CD4-positive, alpha-beta T cell treated with Interleukin-17A for 1 hour (primary cell): Measurements from ENCODE around the gene RHOBTB1.

Experiments
- DNase-seq: peaks from one replicate; pipeline ENCODE4 v3.0.0-alpha.2; 2020

The RHOBTB1 gene

DNA sequence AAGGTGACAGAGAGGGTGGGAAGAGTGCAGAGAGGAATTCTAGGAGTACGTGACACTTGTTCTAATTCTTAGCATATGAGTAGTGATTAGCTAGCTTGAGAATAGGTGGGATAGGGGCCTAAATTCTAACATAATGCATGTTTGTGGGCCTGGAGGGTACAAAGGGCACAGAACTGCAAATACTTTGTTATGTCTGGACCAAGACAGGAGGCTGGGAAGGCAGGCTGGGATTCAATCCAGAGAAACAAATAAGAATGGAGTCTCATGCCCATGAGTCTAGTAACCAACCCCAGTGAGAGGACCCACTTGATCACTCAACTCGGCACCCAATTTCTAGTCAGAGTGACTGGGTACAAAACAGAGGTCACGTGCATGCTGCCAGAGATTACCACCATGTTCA, 40.9 kb downstream of the RHOBTB1 start:
- no peak for DNase-seq

DNA sequence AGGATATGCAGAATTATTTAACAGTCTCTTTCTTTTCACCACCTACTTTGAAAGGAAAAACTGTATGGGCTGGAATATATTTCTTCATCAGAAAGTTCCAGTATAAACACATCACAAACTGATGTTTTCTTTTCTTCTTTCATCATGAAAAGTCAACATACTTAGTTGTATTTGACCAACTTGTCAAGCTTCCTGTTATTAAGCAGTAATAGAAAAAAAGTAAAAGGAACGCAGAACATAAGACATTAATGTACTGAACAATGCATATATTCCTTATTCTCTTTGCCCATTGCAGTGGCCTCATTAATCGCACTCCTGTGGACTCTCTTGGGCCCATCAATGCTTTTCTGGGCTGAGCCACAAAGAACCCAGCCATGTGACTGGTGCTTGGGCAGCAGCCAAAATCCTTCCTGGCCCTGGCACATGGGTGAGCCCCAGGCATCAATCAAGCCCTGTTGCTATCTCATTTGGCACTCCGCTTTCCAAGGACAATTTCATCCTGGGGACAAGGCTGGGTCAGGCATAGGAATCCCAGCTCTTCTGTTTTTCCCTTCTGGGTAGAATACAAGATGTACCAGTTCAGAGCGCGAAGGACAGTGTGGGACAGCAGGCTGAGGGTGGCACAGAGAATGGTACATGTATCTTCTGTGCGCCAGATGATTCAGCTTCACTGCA, 42.3 kb downstream of the RHOBTB1 start:
- DNase-seq: no peak

DNA sequence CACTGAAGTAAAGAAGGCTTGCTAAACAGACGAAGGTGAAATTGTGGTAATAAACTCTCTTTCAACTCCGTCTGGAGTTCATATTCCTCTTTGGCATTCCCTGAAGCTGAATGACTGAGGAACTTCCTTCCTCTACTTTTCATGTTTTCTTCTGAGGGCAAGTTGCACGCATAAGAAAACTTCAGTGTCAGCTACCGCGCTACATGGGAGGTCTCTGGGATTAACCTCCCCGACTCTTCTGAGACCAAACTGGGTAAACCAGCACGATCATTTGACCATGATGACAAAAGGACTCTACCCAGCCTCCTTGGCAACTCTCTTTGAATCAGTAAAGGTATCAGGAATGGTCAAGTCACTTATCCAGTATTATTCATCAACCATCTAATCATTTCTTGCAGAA, 44.7 kb downstream of the RHOBTB1 start:
- no peak for DNase-seq

DNA sequence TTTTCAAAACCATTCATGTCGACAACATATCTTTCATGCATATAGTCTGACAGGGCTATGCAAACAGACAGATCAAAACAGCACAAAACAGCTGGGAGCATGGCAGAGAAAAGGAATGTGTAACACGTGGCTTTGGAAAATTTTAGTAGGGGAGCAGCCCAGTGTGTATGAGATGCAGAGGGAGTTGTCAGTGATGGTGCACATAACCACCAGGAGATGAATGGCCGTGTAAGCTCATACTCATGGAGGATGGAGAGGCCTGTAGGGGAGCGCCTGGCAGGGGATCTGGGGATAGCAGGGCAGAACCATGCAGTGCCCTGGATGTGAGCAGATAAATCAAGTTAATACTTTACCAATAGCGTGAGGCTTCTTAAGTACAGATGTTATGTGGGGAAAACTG, 45.7 kb downstream of the RHOBTB1 start:
- no peak for DNase-seq

DNA sequence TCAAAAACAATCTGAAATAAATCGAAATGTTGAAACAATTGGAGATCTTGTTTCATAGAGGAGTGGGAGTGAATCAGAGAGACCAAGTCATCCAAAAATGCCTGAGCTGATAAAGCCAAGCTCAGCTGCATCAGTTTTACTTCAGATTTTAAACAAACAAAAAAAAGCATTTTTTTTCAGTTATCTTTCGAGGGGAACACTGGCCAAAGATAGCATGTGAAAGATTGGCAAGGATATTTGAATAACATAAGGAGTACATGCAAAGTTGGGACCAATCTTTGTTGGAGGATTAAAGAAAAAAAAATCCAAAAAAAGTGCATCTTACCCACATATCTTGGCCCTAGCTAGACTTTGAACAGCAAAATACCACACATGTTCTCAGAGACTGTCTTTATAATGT, 47.2 kb downstream of the RHOBTB1 start:
- DNase-seq: no peak

GRCh38 chr10:60896033-60896432, 48.0 kb downstream of the RHOBTB1 start:
- no peak for DNase-seq

GRCh38 chr10:60894786-60895185, 49.2 kb downstream of the RHOBTB1 start:
- DNase-seq: no peak

DNA sequence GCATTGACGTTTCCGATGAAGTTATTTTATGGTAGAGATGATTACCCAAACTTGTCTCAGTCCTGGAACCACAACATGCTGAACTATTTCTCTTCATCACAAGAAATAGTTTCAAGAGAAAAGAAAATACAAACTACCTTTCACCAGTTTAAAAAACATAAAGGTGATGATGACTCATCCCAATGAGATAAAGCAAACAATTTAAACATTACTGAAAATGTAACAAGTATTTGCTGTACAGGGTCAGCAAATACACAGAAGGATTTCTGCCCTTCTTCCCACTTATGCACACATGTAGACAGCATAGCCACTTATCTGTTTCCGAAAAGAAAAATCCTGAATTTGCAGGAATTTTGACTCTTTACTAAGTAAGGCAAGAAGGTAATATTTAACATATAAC, 50.8 kb downstream of the RHOBTB1 start:
- DNase-seq: no peak

- no peak for DNase-seq
Measured at GRCh38 chr10:60892571-60892970, 51.4 kb downstream of the RHOBTB1 start.

GRCh38 chr10:60890811-60891210, 53.2 kb downstream of the RHOBTB1 start:
- no peak for DNase-seq

DNA sequence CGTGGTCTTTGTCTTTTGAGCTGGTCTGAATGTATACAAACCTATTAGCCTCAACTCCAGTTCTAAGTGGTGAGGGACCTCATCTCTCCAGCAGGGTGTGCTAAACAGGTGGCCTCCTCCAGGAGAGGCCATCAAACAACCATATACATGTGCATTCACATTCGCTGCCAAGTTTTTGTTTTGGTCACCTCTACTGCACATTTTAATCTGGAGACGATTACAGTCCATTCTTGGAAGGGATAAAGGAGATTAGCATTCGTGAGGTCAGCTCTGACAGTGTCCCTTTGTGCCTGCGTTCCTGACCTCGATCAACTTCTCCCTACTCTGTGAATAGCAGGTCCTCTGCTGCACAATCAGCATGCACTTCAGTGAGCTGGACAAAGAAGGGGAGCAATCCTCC, 60.8 kb downstream of the RHOBTB1 start:
- no peak for DNase-seq

- no peak for DNase-seq
Measured at GRCh38 chr10:60878224-60878623, 65.8 kb downstream of the RHOBTB1 start.

DNA sequence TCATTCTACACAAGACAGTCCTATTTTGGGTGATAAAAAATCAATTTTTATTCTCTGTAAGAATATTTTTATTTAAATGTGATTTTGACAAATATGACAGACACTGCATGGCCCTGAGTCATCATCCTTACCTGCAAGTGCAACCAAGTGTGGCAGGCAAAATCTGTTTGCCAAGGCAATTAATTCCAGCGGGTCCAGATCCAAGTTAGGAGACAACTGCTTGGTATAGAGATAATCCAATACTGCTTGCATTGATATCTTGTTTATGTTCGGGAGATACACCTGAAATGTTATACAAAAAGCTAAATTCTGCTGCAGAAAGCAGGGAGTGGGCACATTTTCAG, 66.2 kb downstream of the RHOBTB1 start:
- no peak for DNase-seq

- DNase-seq: no peak
Measured at GRCh38 chr10:60877061-60877776, 66.8 kb downstream of the RHOBTB1 start.

DNA sequence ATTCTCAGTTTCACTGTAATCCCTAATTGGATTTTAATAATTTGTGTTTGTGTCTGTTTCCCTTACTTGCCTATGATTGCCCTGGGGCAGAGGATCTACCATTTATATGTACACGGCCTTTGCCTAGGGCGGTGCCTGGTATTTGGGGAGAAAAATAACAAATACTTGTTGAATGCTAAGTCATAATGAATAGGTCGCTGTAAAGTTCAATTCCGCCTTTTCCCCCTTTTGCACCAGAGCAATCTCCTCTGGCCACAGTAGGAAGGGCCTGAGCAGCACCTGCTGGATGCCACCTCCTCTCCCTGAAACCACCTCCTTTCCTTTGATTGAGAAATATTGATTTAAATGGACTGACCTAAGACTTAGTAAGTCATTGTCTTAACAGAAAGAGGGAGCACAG, 70.2 kb downstream of the RHOBTB1 start:
- no peak for DNase-seq

- no peak for DNase-seq
Measured at GRCh38 chr10:60872451-60872850, 71.5 kb downstream of the RHOBTB1 start.

DNA sequence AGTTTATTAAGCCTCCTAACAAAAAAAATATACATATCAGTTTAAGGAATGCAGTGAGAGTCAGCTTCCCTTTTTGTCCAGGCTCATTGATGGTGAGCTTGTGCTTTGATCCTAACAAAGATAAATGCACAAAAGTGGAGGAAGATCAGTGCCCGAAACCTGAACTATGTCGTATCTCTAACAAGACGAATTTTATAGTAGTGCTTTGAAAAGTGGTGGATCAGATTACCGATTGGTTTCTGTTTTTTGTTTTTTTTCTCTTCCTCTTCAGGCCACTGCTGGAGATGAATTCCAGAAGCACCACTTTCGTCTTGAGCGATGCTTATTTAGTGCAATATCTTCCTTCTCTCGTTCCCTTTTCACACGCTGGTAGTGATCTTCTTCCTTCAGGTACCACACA, 72.8 kb downstream of the RHOBTB1 start:
- no peak for DNase-seq

- DNase-seq: no peak
Measured at GRCh38 chr10:60870803-60871202, 73.2 kb downstream of the RHOBTB1 start.

DNA sequence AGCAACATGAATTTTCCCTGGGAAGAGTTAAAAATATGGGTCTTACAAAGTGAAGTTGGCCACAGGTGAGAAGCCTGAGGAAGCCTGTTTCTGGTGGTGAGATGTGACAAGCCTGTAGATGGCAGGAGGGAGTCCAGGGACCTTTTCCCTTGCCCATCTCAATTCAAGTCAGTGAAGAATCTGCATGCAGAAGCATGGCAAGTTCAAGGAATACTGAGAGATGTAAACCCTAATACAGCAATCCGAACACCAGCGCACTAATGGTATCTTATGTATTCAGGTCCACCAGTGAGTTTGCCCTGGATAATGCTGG, 73.6 kb downstream of the RHOBTB1 start:
- no peak for DNase-seq

DNA sequence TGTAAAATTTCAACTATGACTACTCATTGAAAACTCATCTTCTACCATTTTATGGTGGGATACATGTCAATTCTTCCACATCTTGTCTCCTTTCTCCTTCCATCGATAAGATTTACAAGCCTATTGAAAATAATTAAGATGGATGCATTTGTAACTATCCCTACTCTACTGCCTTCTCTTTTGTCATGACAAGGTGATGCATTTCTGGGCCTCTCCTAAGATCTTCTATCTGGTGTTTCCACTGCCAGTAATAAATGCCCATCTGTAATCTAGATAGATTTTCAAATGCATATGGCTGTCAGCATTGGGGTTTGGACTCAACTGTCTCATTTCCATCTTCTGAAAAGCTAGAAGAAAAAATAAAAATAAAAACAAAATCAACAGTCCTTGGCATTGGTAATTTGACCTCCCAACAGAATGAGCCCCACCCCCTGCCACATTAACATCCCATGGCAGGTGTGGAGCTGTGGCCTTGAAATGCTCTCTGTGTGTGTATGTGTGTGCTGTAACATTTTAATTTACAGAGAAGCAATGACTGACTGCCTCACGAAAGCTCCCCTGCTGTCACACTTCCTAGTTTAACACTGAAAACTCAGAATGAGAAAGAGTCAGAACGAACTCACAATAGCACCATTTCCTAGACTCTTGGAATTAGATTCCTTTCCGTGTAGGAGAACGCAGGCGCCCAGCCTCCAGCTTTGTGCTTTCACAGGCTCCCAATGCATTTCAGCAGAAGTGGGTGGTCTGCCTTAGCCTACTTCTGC, 74.2 kb downstream of the RHOBTB1 start:
- no peak for DNase-seq

GRCh38 chr10:60868946-60869345, 75.0 kb downstream of the RHOBTB1 start:
- DNase-seq: no peak

DNA sequence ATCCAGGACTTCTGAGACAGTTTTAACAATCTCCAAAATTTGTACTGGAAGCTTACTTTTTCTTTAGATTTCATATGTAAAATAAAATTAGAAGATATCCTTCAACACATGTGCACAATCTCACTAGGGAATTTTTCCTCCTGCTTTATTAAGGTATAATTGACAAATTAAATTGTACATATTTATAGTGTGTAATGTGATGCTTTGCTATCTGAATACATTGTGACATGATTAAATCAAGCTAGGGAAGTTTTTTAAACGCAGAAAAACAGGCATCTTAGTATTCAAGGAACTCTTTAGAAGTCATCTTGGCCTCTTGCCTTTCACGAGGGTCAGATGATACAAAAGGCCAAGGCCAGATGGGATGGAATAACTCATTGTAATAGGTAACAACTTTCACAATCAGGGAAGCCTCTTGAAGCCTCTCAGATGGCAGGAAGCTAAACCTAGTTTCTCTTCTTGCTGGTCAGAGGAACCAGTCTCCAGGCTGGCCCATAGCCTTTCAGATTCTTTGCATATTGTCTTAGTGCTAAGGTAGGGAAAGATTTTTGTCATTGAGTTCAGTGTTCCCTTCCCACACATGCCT, 78.7 kb downstream of the RHOBTB1 start:
- DNase-seq: no peak

GRCh38 chr10:60863796-60864195, 80.2 kb downstream of the RHOBTB1 start:
- DNase-seq: no peak

- no peak for DNase-seq
Measured at GRCh38 chr10:60862517-60862916, 81.5 kb downstream of the RHOBTB1 start.
